ENCODE measurements around the gene NME9. TPM values are rescaled to one million over a fixed set of nuclear protein-coding genes. Genes with fewer than 3 reads are reported as not detected.

The NME9 gene
- total RNA-seq, 1 experiment from 2014 or later = not detected

GRCh38 chr3:138355071-138355470, 25.4 kb upstream of the NME9 start:
- Histone ChIP-seq H4K20me1 (ENCODE audit: control insufficient read depth, insufficient read depth, insufficient read length) (no peaks in the 10 kb centered on the region), H3K27ac (ENCODE audit: insufficient read length, low read depth, low read length) (no peak overlapping the region), H3K4ac (ENCODE audit: low read depth, low read length) (no peak overlapping the region), H2AK5ac (ENCODE audit: insufficient read length, low read length) (no peak overlapping the region), H2BK5ac (ENCODE audit: insufficient read length, low read length) (no peak overlapping the region), H4K5ac (ENCODE audit: insufficient read length, low read depth, low read length) (no peak overlapping the region), H3K79me2 (ENCODE audit: insufficient read depth, low read length) (no peaks in the 10 kb centered on the region), H3K4me1 (ENCODE audit: insufficient read depth, low read length) (no peaks in the 10 kb centered on the region), H3K4me2 (ENCODE audit: insufficient read depth, insufficient read length, low read length) (no peak overlapping the region), H3K14ac (ENCODE audit: insufficient read depth, low read length) (no peak overlapping the region), H3K56ac (ENCODE audit: insufficient read length, low read depth, low read length) (no peak overlapping the region), H2AFZ (ENCODE audit: low read length) (no peak overlapping the region), H3K23ac (ENCODE audit: insufficient read length, low read depth, low read length) (no peak overlapping the region), H2BK12ac (ENCODE audit: insufficient read length, low read depth, low read length) (no peak overlapping the region), H3T11ph (ENCODE audit: low read length) (no peak overlapping the region), H4K91ac (ENCODE audit: insufficient read length, low read depth, low read length) (no peak overlapping the region), H4K8ac (replicated peaks; ENCODE audit: insufficient read length, low read depth, low read length) (no peak overlapping the region), H3K18ac (ENCODE audit: insufficient read length, low read depth, low read length) (no peak overlapping the region), H2BK120ac (ENCODE audit: low read depth, low read length, poor library complexity, severe bottlenecking) (no peak overlapping the region), H3K9me3 (ENCODE audit: control insufficient read depth, low read depth, low read length) (no peaks in the 10 kb centered on the region), H3K79me1 (ENCODE audit: insufficient read depth, low read depth, low read length, poor library complexity, severe bottlenecking) (no peaks in the 10 kb centered on the region), H2BK20ac (ENCODE audit: low read depth, low read length, poor library complexity, severe bottlenecking) (no peak overlapping the region), H2BK15ac (ENCODE audit: low read depth, low read length) (no peak overlapping the region), H3K23me2 (ENCODE audit: insufficient read length, low read depth, low read length, poor library complexity, severe bottlenecking) (no peaks in the 10 kb centered on the region), H3K27me3 (ENCODE audit: insufficient read depth, low read length) (no peaks in the 10 kb centered on the region), H3K9ac (ENCODE audit: extremely low read depth, insufficient read length, low read length) (no peak overlapping the region)
- H3K9me3 Mint-ChIP-seq = no peaks in the 10 kb centered on the region
- no CpG with 5 or more reads among the region's 3 CpGs for WGBS (ENCODE audit: extremely low coverage, insufficient read length, low lambda C conversion rate)
- TF ChIP-seq CTCF (conservative IDR thresholded peaks at IDR 0.05) = no peak
- peak overlapping the region in 1 of 3 experiments; percentile 93; a peak in 1 of 7 replicates for H3K27ac Mint-ChIP-seq
- H3K4me1 Mint-ChIP-seq = peaks cover 12 to 15% of the 10 kb centered on the region in 2 experiments
- H3K36me3 Mint-ChIP-seq (ENCODE audit: insufficient read depth in 1 of 3, low read depth in 3 of 3) = peaks cover 0 to 1% (median 0%) of the 10 kb centered on the region in 3 experiments; a peak in 2 of 7 replicates
- H3K27me3 Mint-ChIP-seq (ENCODE audit: low read depth) = no peaks in the 10 kb centered on the region
- no peak overlapping the region for H3K4me3 Mint-ChIP-seq
- no peak for DNase-seq
